Thyroid gland (tissue), 4 donors: Measurements from ENCODE around the gene B4GALT7. TPM values are rescaled to one million over a fixed set of nuclear protein-coding genes. Genes with fewer than 3 reads are reported as not detected.
"Not testable (repeated sequence)": the region's sequence is repeated elsewhere in the genome, so short reads cannot be mapped to it uniquely, and the experiment has no call there.

Experiments used
- DNase-seq, 2 donors: peaks; one replicate each; pipeline ENCODE4 v3.0.0-alpha.2; 2019
- H3K27ac ChIP-seq, 3 donors: fragments of 200-600 bp; sonication (generic); 1 replicate in 2 of 3; 2 replicates in 1 of 3; pipeline ENCODE4 v1.5.1; 2016 to 2019; ENCODE audit warnings: mild to moderate bottlenecking in 1 of 3, moderate library complexity in 1 of 3
- H3K27me3 ChIP-seq: fragments of 200-600 bp; sonication (generic); one replicate; pipeline ENCODE4 v1.5.1; 2019
- H3K36me3 ChIP-seq, 2 donors: fragments of 200-600 bp; sonication (generic); one replicate each; pipeline ENCODE4 v1.5.1; 2016 to 2019
- H3K4me1 ChIP-seq, 2 donors: fragments of 200-600 bp; sonication (generic); one replicate each; pipeline ENCODE4 v1.5.1; 2017 to 2019
- H3K4me3 ChIP-seq, 3 donors: fragments of 200-600 bp; sonication (generic); replicated peaks in 1 of 3; 1 replicate in 2 of 3; 2 replicates in 1 of 3; pipeline ENCODE4 v1.5.1; 2016; ENCODE audit warnings: mild to moderate bottlenecking in 1 of 3
- H3K9me3 ChIP-seq: fragments of 200-600 bp; sonication (generic); one replicate; pipeline ENCODE4 v1.5.1; 2017
- POLR2A ChIP-seq, 2 donors: fragments of 450-650 bp; IDR thresholded peaks; one replicate each; pipeline ENCODE4 v1.6.1; 2017; ENCODE audit warnings: antibody characterized with exemption in 2 of 2, mild to moderate bottlenecking in 2 of 2, moderate library complexity in 1 of 2
- WGBS, 2 donors: methylation state at CpG; one replicate each; pipeline ENCODE4 v1.1.5; 2017; 5-methylcytosine and 5-hydroxymethylcytosine counted together
- intact Hi-C: fragments of 100-400 bp; cut with DNase I; formaldehyde crosslinking; loops from one replicate; pipeline ENCODE4 v1.15.1; 2023
- total RNA-seq, 4 donors: library from RNA; depleted of rRNA; stranded (reverse); fragments of >200 nt; gene quantifications; one replicate each; pipeline ENCODE4 v1.2.3, GENCODE V29; 2016
- TF ChIP-seq, protein P1 (sequence below), 6 experiments: fragments of 200-600 bp in 3 of 6; fragments of 450-650 bp in 3 of 6; sonication (generic) in 3 of 6; IDR thresholded peaks; one replicate each; pipeline ENCODE4 v1.5.1; 2016 to 2019; ENCODE audit warnings: antibody characterized with exemption in 6 of 6, mild to moderate bottlenecking in 2 of 6, inconsistent platforms in 1 of 6, moderate library complexity in 1 of 6

The B4GALT7 gene
- total RNA-seq, 4 donors from 2014 or later: 27.9 to 47.2 (median 38.9) TPM

DNA sequence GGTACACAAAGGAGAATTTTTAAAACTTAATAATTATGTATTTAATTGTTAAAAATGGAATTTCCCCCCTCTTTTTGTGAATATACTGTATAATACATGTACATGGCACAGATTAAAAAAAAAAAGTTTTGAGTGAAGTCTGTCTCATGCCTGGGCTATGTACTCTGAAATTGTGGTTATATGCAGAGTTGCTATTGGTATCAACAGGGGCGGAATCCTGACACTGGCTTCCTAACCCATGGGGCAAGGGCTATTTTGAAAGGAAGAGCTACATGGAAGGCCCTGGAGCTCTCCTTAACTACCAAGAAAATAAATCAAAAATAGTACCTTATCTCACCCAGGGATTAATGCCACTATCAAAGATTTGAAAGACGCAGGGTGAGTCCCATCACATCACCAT lies 44.7 kb upstream of the B4GALT7 start:
- Histone ChIP-seq H3K4me1 (peaks cover 11 to 13% of the 10 kb centered on the region in 2 donors), H3K4me3 (no peak overlapping the region), H3K27ac (no peak overlapping the region), H3K27me3 (no peaks in the 10 kb centered on the region), H3K9me3 (no peaks in the 10 kb centered on the region), H3K36me3 (no peaks in the 10 kb centered on the region)
- no peak for TF ChIP-seq POLR2A (IDR thresholded peaks at IDR 0.05)
- TF ChIP-seq, protein P1, sequence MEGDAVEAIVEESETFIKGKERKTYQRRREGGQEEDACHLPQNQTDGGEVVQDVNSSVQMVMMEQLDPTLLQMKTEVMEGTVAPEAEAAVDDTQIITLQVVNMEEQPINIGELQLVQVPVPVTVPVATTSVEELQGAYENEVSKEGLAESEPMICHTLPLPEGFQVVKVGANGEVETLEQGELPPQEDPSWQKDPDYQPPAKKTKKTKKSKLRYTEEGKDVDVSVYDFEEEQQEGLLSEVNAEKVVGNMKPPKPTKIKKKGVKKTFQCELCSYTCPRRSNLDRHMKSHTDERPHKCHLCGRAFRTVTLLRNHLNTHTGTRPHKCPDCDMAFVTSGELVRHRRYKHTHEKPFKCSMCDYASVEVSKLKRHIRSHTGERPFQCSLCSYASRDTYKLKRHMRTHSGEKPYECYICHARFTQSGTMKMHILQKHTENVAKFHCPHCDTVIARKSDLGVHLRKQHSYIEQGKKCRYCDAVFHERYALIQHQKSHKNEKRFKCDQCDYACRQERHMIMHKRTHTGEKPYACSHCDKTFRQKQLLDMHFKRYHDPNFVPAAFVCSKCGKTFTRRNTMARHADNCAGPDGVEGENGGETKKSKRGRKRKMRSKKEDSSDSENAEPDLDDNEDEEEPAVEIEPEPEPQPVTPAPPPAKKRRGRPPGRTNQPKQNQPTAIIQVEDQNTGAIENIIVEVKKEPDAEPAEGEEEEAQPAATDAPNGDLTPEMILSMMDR (IDR thresholded peaks at IDR 0.05): no peak
- 93 to 95% methylated on average over 2 of the region's 2 CpGs for WGBS, 2 donors
- no peak for DNase-seq
- intact Hi-C loops: no loop called here

DNA sequence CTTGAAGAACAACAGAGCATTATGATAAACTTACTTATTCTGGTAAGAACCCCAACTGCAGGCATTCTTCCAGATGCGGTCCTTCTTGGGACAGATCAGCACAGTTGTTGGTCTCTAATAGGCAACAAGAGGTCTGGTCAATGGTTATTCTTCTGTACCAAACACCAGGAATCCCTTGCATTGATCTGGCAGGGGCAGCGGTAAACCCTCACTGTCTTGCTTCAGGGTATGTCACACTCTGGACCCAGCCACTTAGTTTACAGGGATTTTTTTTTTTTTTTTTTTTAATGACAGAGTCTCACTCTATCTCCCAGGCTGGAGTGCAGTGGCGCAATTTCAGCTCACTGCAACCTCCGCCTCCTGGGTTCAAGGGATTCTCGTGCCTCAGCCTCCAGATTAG lies 44.3 kb upstream of the B4GALT7 start:
- Histone ChIP-seq H3K4me3 (no peak overlapping the region), H3K27me3 (no peaks in the 10 kb centered on the region), H3K36me3 (no peaks in the 10 kb centered on the region), H3K9me3 (no peaks in the 10 kb centered on the region), H3K4me1 (peaks cover 11 to 13% of the 10 kb centered on the region in 2 donors), H3K27ac (no peak overlapping the region)
- no peak for TF ChIP-seq POLR2A (IDR thresholded peaks at IDR 0.05)
- TF ChIP-seq, protein P1 (IDR thresholded peaks at IDR 0.05): no peak
- WGBS, 2 donors: 93% methylated on average over 5 of the region's 5 CpGs
- DNase-seq: no peak
- intact Hi-C loops: no loop called here

DNA sequence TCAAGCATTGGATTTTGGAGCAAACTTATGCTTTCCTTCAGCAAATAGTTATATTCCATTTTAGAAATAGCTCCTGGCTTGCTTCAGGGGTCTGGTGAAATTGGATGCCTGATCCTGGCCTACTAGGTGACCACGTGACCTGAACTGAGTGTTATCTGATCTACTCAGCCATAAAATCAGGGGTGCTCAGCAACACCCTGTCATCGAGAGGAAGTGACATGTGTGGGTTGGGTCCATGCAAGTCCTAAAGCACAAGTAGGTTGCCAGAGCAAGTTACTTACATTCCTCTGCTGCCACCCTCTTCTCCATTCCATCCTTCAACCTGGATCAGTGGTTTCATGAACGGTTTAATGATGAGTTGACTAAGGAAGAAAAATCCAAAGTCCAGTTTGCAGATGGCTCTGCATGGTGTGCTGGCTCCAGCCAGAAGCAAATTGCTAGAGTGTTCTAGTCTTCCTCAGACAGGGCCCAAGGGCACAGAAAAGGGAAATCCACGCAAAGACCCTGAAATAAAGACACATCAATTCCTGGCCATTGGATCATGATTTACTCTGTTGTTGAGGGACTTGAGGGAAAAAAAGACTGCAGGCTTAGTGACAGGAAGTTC lies 42.8 kb upstream of the B4GALT7 start:
- 57 to 60% methylated on average over 4 of the region's 4 CpGs for WGBS, 2 donors
- no peaks in the 10 kb centered on the region for H3K36me3 ChIP-seq
- no peaks in the 10 kb centered on the region for H3K27me3 ChIP-seq

DNA sequence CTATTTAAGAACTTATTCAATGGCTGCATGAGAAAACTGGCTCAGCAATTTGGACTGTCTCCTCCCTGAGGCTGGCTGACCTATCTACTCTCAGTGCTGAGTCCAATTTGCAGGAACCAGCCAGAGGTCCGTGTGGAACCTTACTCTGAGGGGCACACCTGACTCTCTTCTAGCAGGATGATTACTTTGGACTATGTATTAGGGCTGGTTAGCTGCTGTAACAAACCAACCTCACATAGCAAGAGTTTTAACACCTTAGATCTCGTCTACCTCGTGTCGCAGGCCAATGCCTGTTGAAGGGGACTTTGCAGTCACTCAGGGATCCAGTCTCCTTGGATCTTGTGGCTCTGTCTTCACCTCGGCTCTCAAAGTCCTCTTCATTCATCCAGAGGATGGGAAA lies 42.1 kb upstream of the B4GALT7 start:
- TF ChIP-seq, protein P1 (IDR thresholded peaks at IDR 0.05): no peak
- TF ChIP-seq POLR2A (IDR thresholded peaks at IDR 0.05): no peak
- Histone ChIP-seq H3K27ac (no peak overlapping the region), H3K36me3 (no peaks in the 10 kb centered on the region), H3K4me3 (no peak overlapping the region), H3K4me1 (peaks cover 7 to 11% of the 10 kb centered on the region in 2 donors), H3K27me3 (no peaks in the 10 kb centered on the region), H3K9me3 (no peaks in the 10 kb centered on the region)
- intact Hi-C loops: no loop called here
- 66 to 74% methylated on average over 5 of the region's 5 CpGs for WGBS, 2 donors
- no peak for DNase-seq

More for the DNA sequence above, 42.8 kb upstream of the B4GALT7 start:
- Histone ChIP-seq H3K4me1 (peaks cover 11 to 13% of the 10 kb centered on the region in 2 donors), H3K9me3 (no peaks in the 10 kb centered on the region), H3K4me3 (no peak overlapping the region), H3K27ac (no peak overlapping the region)
- TF ChIP-seq, protein P1 (IDR thresholded peaks at IDR 0.05): no peak
- no peak for TF ChIP-seq POLR2A (IDR thresholded peaks at IDR 0.05)
- DNase-seq: no peak
- intact Hi-C loops: no loop called here

DNA sequence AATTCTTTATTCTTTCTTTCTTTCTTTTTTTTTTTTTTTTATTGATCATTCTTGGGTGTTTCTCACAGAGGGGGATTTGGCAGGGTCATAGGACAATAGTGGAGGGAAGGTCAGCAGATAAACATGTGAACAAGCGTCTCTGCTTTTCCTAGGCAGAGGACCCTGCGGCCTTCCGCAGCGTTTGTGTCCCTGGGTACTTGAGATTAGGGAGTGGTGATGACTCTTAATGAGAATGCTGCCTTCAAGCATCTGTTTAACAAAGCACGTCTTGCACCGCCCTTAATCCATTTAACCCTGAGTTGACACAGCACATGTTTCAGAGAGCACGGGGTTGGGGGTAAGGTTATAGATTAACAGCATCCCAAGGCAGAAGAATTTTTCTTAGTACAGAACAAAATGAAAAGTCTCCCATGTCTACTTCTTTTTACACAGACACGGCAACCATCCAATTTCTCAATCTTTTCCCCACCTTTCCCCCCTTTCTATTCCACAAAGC lies 40.4 kb upstream of the B4GALT7 start:
- H3K27me3 ChIP-seq, H3K27ac ChIP-seq, H3K4me1 ChIP-seq, DNase-seq, H3K9me3 ChIP-seq, intact Hi-C loops, H3K4me3 ChIP-seq, H3K36me3 ChIP-seq: not testable (repeated sequence)
- WGBS, 2 donors: 34 to 37% methylated on average over 8 of the region's 8 CpGs
